GM19328 (cell line): ENCODE data around the gene LTN1.
"Not testable (repeated sequence)": the region's sequence is repeated elsewhere in the genome, so short reads cannot be mapped to it uniquely, and the experiment has no call there.

Experiments used
- ATAC-seq: cut with Tn5 transposase; IDR thresholded peaks from one replicate; pipeline ENCODE4 v1.9.1; 2021; ENCODE audit warnings: mild to moderate bottlenecking, moderate library complexity; ENCODE audit not compliant: unreplicated experiment

Gene LTN1

GRCh38 chr21:28991861-28992525, 684 bp downstream of the LTN1 start:
- no peak for ATAC-seq

GRCh38 chr21:28988146-28988545, 4.5 kb downstream of the LTN1 start:
- ATAC-seq = not testable (repeated sequence)

- no peak for ATAC-seq
Measured at GRCh38 chr21:28986677-28987076, 6.0 kb downstream of the LTN1 start.

GRCh38 chr21:28982637-28983036, 10.0 kb downstream of the LTN1 start:
- ATAC-seq = no peak

GRCh38 chr21:28979092-28979491, 13.6 kb downstream of the LTN1 start:
- no peak for ATAC-seq

GRCh38 chr21:28975397-28975796, 17.3 kb downstream of the LTN1 start:
- no peak for ATAC-seq

GRCh38 chr21:28974531-28975227, 18.0 kb downstream of the LTN1 start:
- no peak for ATAC-seq

- ATAC-seq = no peak
Measured at GRCh38 chr21:28972398-28972797, 20.3 kb downstream of the LTN1 start.

GRCh38 chr21:28971171-28971570, 21.5 kb downstream of the LTN1 start:
- ATAC-seq = no peak

GRCh38 chr21:28963831-28964230, 28.8 kb downstream of the LTN1 start:
- no peak for ATAC-seq

GRCh38 chr21:28962465-28962864, 30.2 kb downstream of the LTN1 start:
- no peak for ATAC-seq

GRCh38 chr21:28961927-28962326, 30.8 kb downstream of the LTN1 start:
- no peak for ATAC-seq

GRCh38 chr21:28960245-28960644, 32.4 kb downstream of the LTN1 start:
- ATAC-seq = no peak

GRCh38 chr21:28959367-28960099, 33.1 kb downstream of the LTN1 start:
- ATAC-seq = no peak

GRCh38 chr21:28953247-28953646, 39.4 kb downstream of the LTN1 start:
- ATAC-seq = no peak

- ATAC-seq = no peak
Measured at GRCh38 chr21:28952686-28953085, 40.0 kb downstream of the LTN1 start.

GRCh38 chr21:28949318-28949717, 43.4 kb downstream of the LTN1 start:
- no peak for ATAC-seq

- no peak for ATAC-seq
Measured at GRCh38 chr21:28944296-28944695, 48.4 kb downstream of the LTN1 start.

GRCh38 chr21:28943631-28944030, 49.0 kb downstream of the LTN1 start:
- no peak for ATAC-seq

- no peak for ATAC-seq
Measured at GRCh38 chr21:28938726-28939125, 54.0 kb downstream of the LTN1 start.

GRCh38 chr21:28937737-28938136, 54.9 kb downstream of the LTN1 start:
- no peak for ATAC-seq

GRCh38 chr21:28936721-28937120, 56.0 kb downstream of the LTN1 start:
- ATAC-seq = no peak
